NCI-H2196 (cell line): ENCODE results near the gene JARID2.

Experiments used
- DNase-seq: peaks from one replicate; lab custom pipeline; 2025; ENCODE audit not compliant: unreplicated experiment; lab: John Stamatoyannopoulos, UW

Gene JARID2

GRCh38 chr6:15370733-15371671 lies 125.1 kb downstream of the JARID2 start:
- no peak for DNase-seq

DNA sequence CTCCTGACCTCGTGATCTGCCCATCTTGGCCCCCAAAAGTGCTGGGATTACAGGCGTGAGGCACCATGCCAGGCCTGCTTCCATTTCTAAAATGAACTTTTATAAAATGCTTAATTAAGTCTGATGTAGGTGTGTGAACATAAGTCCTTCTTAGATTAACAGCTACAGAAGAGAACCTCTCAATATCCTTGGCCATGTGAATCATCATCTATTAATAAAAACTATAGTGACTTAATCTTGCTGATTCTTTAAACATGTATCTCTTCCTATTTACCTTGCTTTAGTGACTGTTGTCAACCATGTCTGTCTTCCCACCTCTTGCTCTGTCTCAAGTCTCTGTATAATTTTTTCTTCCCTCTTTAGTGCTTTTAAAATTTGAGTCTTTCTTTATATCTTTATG lies 127.1 kb downstream of the JARID2 start:
- DNase-seq, result no peak

- DNase-seq, result no peak
Observed at GRCh38 chr6:15374119-15374518, 128.2 kb downstream of the JARID2 start.

- no peak for DNase-seq
Observed at GRCh38 chr6:15375018-15375417, 129.1 kb downstream of the JARID2 start.

DNA sequence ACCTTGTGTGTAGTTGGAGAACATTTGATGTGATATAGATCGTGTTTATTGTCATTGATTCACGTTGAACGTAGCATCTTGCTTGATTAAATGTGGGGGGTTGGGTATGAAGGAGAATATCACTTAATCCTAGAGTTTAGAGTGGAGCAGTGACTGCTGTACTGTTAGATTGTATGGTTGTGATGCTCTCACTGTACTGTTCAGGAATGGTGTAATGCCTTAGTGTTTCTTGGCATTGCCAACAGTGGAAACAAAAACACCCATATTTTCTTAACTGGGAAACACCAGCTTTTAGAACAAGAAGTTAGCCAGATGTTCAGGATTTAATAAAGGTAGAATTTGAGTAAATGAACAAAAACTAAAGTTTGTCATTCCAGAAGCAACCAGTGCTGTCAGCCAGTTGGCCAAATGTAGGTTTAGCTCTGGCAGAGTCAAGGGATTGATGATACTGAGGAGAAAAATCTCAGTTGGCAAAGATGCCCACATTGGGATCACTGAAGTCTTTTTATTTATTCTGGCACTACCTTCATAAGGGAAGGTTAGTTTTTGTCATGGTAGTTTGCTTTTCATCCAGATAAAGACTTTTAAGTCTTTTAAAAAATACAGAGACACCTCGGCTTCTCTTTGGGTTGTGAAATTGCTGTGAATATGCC lies 129.9 kb downstream of the JARID2 start:
- DNase-seq, result no peak

DNA sequence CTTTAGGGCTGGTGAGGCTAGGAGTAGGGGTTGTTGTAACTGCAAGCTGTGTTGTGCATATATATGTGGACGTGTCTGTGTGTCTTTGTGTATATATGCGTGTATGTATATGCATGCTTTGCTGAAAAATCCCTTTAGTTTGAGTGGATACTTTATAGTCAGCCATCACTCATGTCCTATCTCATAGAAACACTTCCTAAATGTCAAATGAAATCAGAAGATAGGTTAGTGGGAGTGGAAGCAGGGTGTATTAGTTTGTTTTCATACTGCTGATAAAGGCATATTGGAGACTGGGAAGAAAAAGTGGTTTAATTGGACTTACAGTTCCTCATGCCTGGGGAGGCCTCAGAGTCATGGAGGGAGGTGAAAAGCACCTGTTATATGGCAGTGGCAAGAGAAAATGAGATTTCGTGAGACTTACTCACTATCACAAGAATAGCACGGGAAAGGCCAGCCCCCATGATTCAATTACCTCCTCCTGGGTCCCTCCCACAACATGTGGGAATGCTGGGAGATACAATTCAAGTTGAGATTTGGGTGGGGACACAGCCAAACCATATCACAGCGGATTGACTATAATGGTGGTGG lies 131.1 kb downstream of the JARID2 start:
- no peak for DNase-seq

DNA sequence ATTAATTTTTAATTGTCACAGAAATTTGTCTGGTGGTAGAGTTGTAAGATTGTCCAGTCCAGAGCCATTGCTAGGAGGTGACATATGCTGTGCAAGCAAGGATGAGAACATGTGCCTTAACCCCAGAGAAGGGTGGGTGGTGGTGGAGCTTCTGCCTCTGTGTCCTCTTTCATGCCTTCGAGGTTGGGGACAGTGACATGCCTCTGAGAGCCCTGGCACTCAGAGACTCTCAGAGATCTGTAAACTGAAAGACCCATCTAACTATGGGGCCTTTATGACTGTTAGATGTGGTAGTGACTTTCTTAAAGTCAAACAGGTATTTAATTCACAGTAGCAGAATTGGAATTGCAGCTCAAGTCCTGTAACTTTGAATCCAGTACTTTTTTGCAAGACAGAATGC lies 132.4 kb downstream of the JARID2 start:
- DNase-seq, result no peak

- no peak for DNase-seq
Observed at GRCh38 chr6:15378866-15379265, 133.0 kb downstream of the JARID2 start.

DNA sequence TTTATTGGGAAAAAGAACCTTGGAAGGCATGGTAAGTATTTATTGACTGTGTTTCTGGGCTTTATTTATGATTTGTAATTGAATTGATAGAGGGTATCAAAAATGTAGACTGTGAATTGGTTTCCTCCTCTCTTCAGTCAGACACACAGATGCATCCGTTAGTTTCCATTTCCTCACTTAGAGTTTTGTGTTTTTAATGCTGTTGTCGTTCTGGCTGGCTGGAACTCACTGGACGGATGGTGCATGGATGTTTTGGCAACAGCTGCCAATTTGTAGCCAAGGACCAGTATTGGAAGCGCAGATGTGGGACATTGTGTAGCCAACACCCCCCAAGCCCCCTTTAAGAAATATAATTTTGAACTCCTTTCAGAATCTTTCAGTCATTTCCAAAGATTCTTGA lies 134.5 kb downstream of the JARID2 start:
- DNase-seq, result no peak

DNA sequence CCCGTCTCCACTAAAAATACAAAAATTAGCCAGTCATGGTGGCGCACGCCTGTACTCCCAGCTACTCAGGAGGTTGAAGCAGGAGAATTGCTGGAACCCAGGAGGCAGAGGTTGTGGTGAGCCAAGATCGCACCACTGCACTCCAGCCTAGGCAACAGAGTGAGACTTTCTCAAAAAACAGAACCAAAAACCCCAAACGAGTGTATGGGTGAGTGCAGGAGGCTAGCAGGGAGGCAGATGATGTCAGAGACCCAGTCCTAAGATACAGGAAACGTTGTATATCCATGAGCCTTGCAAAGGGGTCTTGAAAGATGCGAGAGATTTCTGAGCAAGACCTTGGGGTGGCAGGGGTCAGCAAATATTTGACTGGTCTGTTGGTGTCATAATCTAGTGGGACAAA lies 136.2 kb downstream of the JARID2 start:
- DNase-seq, result no peak

- DNase-seq, result no peak
Observed at GRCh38 chr6:15382712-15383111, 136.8 kb downstream of the JARID2 start.

DNA sequence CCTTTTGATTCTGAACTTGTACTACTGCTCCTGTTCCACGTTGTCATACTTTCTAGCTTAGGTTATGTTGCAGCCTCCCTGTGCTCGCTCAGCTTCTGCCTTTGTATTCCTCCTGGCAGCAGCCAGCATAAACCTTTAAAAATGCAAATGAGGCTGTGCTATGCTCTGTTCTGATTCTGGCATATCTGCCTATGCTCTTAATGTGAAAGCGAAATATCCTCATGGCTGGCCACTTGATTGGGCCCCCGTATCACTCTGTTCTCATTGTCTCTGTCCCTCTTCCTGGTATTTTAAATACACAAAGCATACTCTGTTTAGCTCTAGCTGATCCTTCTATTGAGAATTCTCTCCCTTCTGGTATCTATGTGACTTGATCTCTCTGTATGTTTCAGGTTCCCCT lies 139.0 kb downstream of the JARID2 start:
- DNase-seq, result no peak

DNA sequence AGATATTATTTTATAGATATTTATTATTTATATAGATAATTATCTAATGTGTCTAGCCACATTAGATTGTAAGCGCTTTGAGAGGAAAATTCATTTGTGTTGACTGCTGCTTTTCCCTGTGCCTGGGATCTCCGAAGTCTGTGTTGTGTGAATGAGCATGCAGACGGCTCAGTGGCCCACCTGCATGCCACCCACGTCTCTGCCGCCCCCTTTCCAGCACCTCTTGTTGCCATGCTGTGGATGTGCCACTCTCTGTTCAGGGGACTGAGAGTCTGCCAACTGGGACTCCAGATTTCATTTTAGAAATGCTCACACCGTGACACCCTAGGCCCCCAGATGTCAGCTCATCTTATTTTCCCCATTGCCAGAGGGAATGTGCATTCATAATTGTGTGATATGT lies 139.7 kb downstream of the JARID2 start:
- no peak for DNase-seq

DNA sequence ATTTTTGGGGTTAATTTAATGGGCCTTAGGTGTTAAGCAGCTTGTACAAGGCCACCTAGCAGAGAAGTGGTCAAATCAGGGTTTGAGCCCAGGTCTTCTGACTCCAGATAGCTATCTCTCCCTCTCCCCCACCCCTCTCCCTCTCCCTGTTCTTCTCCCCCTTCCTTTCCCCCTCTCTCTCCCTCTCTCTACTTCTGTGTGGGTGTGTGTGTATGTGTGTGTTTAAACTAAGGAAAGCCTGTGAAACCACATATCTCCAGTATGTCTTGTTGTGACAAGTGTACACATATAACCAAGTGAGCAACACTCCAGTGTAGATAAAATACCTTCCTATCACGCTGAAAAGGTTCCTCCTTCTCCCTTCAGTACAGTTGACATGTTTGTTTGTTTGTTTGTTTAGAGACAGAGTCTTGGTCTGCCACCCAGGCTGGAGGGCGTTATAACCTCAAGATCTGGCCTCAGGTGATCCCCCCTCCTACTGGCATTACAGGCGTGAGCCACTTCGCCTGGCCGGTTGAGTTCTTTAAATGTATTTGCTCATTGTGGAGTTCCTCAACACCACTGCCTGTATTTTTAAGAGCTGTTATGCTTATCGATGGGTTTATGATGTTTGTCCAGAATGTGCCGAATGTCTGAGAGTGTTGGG lies 140.4 kb downstream of the JARID2 start:
- DNase-seq, result no peak

- DNase-seq, result no peak
Observed at GRCh38 chr6:15386756-15387112, 140.9 kb downstream of the JARID2 start.

- DNase-seq, result no peak
Observed at GRCh38 chr6:15387118-15387517, 141.2 kb downstream of the JARID2 start.

DNA sequence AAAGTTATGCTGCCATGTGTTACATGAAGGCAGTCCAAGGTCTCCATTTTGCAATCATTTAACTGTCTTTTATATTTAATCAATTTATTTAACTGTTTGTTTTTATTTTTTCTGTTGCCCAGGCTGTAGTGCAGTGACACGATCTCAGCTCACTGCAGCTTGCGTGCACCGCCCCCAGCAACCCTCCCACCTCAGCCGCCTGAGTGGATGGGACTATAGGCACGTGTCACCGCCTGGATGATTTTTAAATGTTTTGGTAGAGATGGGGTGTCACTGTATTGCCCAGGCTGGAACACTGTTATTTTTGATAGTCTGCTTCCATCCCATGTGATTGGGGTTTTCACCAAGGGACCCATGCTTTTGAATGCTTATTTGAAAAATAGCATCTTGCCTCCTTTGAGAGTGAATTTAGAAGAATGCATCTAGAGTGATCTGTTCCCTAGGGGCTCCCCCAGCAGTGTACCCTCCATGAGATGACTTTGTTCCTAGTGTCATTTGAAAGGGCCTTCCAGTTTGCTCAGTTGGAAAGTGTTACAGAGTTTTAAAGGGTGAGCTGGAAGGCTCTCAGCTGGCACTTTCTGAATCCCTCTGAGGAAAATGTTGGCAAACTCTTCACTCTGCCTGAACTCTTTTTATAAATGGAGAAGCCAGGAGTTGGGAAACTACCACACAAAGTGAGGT lies 143.4 kb downstream of the JARID2 start:
- DNase-seq, result no peak

DNA sequence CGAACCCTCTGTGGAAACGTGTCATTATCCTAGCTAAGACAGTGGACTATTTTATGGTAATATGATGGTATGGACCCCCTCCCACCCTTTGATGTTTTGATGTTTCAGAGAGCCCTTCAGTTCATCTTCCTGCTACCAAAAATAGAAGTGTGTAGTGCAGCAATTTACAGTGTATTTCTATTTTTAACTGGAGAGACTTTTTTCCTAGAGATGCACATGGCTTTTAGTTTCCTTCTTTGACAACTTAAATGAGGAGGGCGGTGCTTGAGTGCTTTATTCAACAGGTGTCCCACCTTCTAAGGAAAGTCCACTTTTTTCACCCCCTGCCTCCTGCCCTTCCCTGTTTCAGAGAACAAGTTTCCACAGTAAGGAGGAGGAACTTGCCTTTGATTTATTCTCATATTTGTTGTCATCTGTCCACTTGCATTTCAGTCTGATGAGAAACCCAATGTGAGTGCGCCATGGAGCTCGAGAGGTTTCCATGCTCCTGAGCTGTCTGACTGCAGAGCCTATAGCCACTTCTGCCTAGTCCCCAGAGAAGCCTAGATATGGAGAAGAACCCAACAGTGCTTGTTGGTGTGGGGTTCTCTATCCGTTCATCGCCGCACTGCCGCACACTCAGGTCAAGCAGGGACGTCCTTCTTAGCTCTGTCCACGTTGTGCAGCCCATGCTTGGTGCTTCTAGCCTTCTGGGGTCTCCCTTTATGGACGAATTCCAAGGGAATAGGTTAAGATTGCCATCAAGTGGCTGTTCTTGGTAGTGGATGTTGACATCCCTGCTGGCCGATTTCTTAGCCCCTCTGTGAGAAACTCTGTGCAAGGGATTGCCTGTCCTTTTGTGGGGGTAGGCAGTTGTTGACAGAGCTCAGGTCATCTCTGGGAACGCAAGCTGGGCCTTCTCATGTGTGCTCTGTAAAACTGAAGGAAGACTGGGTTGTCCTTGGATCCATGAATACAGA lies 144.2 kb downstream of the JARID2 start:
- peak; percentile 42 for DNase-seq

DNA sequence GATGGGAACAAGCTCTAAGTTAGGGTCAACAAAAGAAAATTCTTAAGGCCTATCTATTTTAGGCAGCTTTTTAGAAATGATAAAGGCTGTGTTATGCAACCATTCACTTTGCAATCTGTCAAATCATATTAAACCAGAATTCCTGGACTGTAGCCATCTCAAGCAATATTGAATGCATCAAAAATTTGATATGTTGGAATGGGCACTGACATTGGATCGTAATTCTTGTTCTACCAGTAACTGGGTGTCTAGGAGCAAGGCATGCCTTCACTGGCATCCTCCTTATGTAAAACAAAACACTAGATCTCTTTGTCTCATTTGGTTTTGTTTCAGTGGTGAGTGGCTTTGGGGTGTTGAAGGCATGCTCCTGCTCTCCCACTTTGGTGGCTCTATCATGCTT lies 145.6 kb downstream of the JARID2 start:
- no peak for DNase-seq

DNA sequence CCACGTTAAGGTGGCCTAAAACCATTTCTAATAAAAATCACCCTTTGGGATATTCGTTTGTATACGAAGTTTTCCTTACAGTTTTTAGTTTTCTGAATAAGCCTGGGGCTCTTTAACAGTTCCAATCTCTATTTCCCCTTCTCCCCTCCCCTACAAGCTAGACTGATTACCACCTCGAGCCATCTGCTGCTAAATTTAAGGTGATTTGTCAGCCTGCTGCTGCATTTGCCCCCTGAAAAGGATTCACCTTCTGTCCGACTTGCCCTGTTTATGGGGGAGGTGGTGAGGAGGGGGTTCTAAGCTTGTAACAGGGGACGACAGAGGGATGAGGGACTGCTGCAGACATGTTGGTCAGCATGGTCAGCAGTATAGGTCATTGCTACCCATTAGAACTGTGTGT lies 146.3 kb downstream of the JARID2 start:
- DNase-seq, result no peak
